CD4-positive, alpha-beta memory T cell (primary cell): ENCODE results near the gene RMRP. TPM values are rescaled to one million over a fixed set of nuclear protein-coding genes. Genes with fewer than 3 reads are reported as not detected.
A peak's percentile ranks its signal among the peaks of the same experiment; 100 is the strongest.

Experiments
- CTCF ChIA-PET: fragments of 350-600 bp; sonication (Branson Sonifier 250); formaldehyde crosslinking; loops from one replicate; lab custom pipeline; 2021; ENCODE audit warnings: inconsistent platforms; ENCODE audit not compliant: partially characterized antibody; lab: Charles Lee
- POLR2A ChIA-PET: fragments of 350-600 bp; sonication (Branson Sonifier 250); formaldehyde crosslinking; loops from one replicate; lab custom pipeline; 2021; ENCODE audit not compliant: partially characterized antibody; lab: Charles Lee
- DNase-seq, 5 donors: peaks; one replicate each; pipeline versions ENCODE4 v3.0.0 to v3.0.0-alpha.2; 2020 to 2022; ENCODE audit warnings: mixed read lengths in 1 of 5
- H3K27ac ChIP-seq: one replicate; pipeline ENCODE4 v1.7.0; 2013; ENCODE audit warnings: low read depth, low read length
- H3K27me3 ChIP-seq: 2 replicates; pipeline ENCODE4 v1.7.0; 2013; ENCODE audit warnings: mild to moderate bottlenecking, low read length, moderate library complexity; ENCODE audit not compliant: insufficient read depth
- H3K36me3 ChIP-seq: 2 replicates; pipeline ENCODE4 v1.7.0; 2013; ENCODE audit warnings: mild to moderate bottlenecking, low read length, moderate library complexity; ENCODE audit not compliant: insufficient read depth
- H3K4me1 ChIP-seq: 2 replicates; pipeline ENCODE4 v1.7.0; 2013; ENCODE audit warnings: mild to moderate bottlenecking, low read length, moderate library complexity; ENCODE audit not compliant: insufficient read depth
- H3K4me3 ChIP-seq, 2 donors: one replicate each; pipeline ENCODE4 v1.7.0; 2013; ENCODE audit warnings: low read length in 2 of 2, mild to moderate bottlenecking in 1 of 2
- H3K9me3 ChIP-seq, 2 donors: one replicate each; pipeline ENCODE4 v1.7.0; 2013; ENCODE audit warnings: low read length in 2 of 2, control low read depth in 1 of 2; ENCODE audit not compliant: control insufficient read depth in 1 of 2
- H3K27ac Mint-ChIP-seq, 7 donors: one replicate each; pipeline ENCODE4 v1.8.0; 2020 to 2021; ENCODE audit warnings: mixed read lengths in 7 of 7, mild to moderate bottlenecking in 6 of 7, inconsistent platforms in 3 of 7, moderate library complexity in 3 of 7
- H3K27me3 Mint-ChIP-seq, 2 donors: one replicate each; pipeline ENCODE4 v1.8.0; 2020 to 2021; ENCODE audit warnings: mixed read lengths in 2 of 2
- H3K36me3 Mint-ChIP-seq, 2 donors: one replicate each; pipeline ENCODE4 v1.8.0; 2020 to 2021; ENCODE audit warnings: mixed read lengths in 2 of 2, inconsistent platforms in 1 of 2, mild to moderate bottlenecking in 1 of 2
- H3K4me1 Mint-ChIP-seq, 4 donors: one replicate each; pipeline ENCODE4 v1.8.0; 2020 to 2021; ENCODE audit warnings: mixed read lengths in 4 of 4, mild to moderate bottlenecking in 1 of 4
- H3K4me3 Mint-ChIP-seq, 8 donors: one replicate each; pipeline ENCODE4 v1.8.0; 2020 to 2021; ENCODE audit warnings: mixed read lengths in 8 of 8, mild to moderate bottlenecking in 7 of 8, moderate library complexity in 6 of 8, inconsistent platforms in 3 of 8
- H3K9me3 Mint-ChIP-seq, 8 donors: one replicate each; pipeline ENCODE4 v1.8.0; 2020 to 2021; ENCODE audit warnings: mixed read lengths in 8 of 8, mild to moderate bottlenecking in 5 of 8, inconsistent platforms in 3 of 8, moderate library complexity in 1 of 8
- intact Hi-C: fragments of 100-400 bp; cut with micrococcal nuclease; formaldehyde crosslinking; loops from one replicate; pipeline ENCODE4 v1.15.1; 2023
- polyA plus RNA-seq, 2 donors: library from polyadenylated mRNA; unstranded; fragments of 300-500 nt; fragmentation: Illumina TruSeq; gene quantifications; one replicate each; pipeline ENCODE4 v1.2.3, GENCODE V29; 2021
- total RNA-seq, 2 experiments: library from RNA; stranded (reverse); gene quantifications; one replicate each; pipeline ENCODE4 v1.2.3, GENCODE V29; 2021

RMRP gene
- total and polyA plus RNA-seq, 4 experiments from 2014 or later, result 54.3 to 21,585 (median 18,678) TPM; not detected in 1

GRCh38 chr9:35688558-35689541, 31.0 kb upstream of the RMRP start:
- Mint-ChIP-seq H3K27me3 (no peaks in the 10 kb centered on the region), H3K27ac (peak overlapping the region; percentile 42 to 77 (median 75)), H3K4me3 (peak overlapping the region; percentile 34 to 84 (median 59)), H3K36me3 (no peaks in the 10 kb centered on the region), H3K4me1 (peaks cover 6 to 33% (median 16%) of the 10 kb centered on the region in 4 donors), H3K9me3 (no peaks in the 10 kb centered on the region)
- CTCF ChIA-PET, result interaction anchor here (0.8 to 2.3 kb wide), 6 partner anchors 9 to 77 kb away, joined by 3 to 35 read pairs (median 4); partner anchors contain the start of genes ARHGEF39, CCDC107 and RMRP
- Histone ChIP-seq H3K36me3 (no peaks in the 10 kb centered on the region), H3K9me3 (no peaks in the 10 kb centered on the region), H3K27ac (no peak overlapping the region), H3K27me3 (no peaks in the 10 kb centered on the region), H3K4me3 (no peak overlapping the region), H3K4me1 (peaks cover 6% of the 10 kb centered on the region)
- no peak for DNase-seq
- intact Hi-C loops, result no loop called here
- POLR2A ChIA-PET, result interaction anchor here (0.6 to 12.0 kb wide), 6 partner anchors 9 to 1345 kb away, joined by 3 to 160 read pairs (median 8); partner anchors contain the start of genes ARHGEF39, CCDC107, RMRP and SIT1

- Histone ChIP-seq H3K4me3 (no peak overlapping the region), H3K36me3 (no peaks in the 10 kb centered on the region), H3K9me3 (no peaks in the 10 kb centered on the region), H3K4me1 (peaks cover 6% of the 10 kb centered on the region), H3K27ac (no peak overlapping the region), H3K27me3 (no peaks in the 10 kb centered on the region)
- no peaks in the 10 kb centered on the region for H3K27me3 Mint-ChIP-seq
- intact Hi-C loops, result no loop called here
- no peaks in the 10 kb centered on the region for H3K36me3 Mint-ChIP-seq
- peak overlapping the region in 5 of 7 donors; percentile 32 to 62 (median 55) for H3K27ac Mint-ChIP-seq
- ChIA-PET CTCF (interaction anchor here (0.8 to 2.3 kb wide), 6 partner anchors 9 to 76 kb away, joined by 3 to 35 read pairs (median 4); partner anchors contain the start of genes ARHGEF39, CCDC107 and RMRP), POLR2A (interaction anchor here (0.8 to 12.0 kb wide), 6 partner anchors 9 to 84 kb away, joined by 3 to 160 read pairs (median 8); partner anchors contain the start of genes ARHGEF39, CCDC107, RMRP and SIT1)
- no peak for DNase-seq
- H3K4me3 Mint-ChIP-seq, result no peak overlapping the region
- no peaks in the 10 kb centered on the region for H3K9me3 Mint-ChIP-seq
- H3K4me1 Mint-ChIP-seq, result peaks cover 6 to 33% (median 16%) of the 10 kb centered on the region in 4 donors
These were observed 30.2 kb upstream of the RMRP start for GRCh38 chr9:35687972-35688557.

DNA sequence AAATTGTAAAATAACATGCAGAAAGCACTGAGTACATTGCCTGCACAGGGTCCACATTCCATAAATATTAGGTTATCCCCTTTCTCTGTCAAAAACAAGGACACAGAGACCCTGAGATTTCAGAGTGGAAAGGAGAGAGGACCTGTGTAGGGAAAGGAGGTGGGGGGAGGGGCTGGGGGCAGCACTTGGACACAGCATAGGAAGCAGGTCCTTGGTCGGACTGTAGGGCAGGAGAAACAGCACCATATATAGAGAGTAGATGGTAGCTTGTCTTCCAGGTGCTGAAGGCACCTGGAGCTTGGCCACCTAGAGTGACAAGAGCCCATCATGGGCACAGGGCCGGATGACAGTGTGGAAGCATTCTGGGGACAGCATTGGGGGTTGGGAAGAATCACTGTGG, 29.5 kb upstream of the RMRP start:
- POLR2A ChIA-PET, result interaction anchor here (0.8 to 12.0 kb wide), 4 partner anchors 10 to 83 kb away, joined by 4 to 160 read pairs (median 86); partner anchors contain the start of genes ARHGEF39, CCDC107, RMRP and SIT1
- H3K36me3 Mint-ChIP-seq, result no peaks in the 10 kb centered on the region
- Histone ChIP-seq H3K36me3 (no peaks in the 10 kb centered on the region), H3K27me3 (no peaks in the 10 kb centered on the region), H3K4me1 (peaks cover 6% of the 10 kb centered on the region), H3K27ac (no peak overlapping the region), H3K4me3 (no peak overlapping the region), H3K9me3 (no peaks in the 10 kb centered on the region)
- no peak for DNase-seq
- H3K4me1 Mint-ChIP-seq, result peaks cover 6 to 33% (median 16%) of the 10 kb centered on the region in 4 donors
- CTCF ChIA-PET, result interaction anchor here (1.7 to 2.3 kb wide), 3 partner anchors 10 to 29 kb away, joined by 4 to 35 read pairs (median 6); partner anchors contain the start of genes ARHGEF39, CCDC107 and RMRP
- peak overlapping the region in 6 of 8 donors; percentile 6 to 72 (median 46) for H3K4me3 Mint-ChIP-seq
- peak overlapping the region in 5 of 7 donors; percentile 13 to 73 (median 37) for H3K27ac Mint-ChIP-seq
- no peaks in the 10 kb centered on the region for H3K9me3 Mint-ChIP-seq
- intact Hi-C loops, result no loop called here
- H3K27me3 Mint-ChIP-seq, result no peaks in the 10 kb centered on the region

- no peaks in the 10 kb centered on the region for H3K36me3 ChIP-seq
- H3K9me3 Mint-ChIP-seq, result no peaks in the 10 kb centered on the region
- no peak overlapping the region for H3K4me3 Mint-ChIP-seq
- DNase-seq, result no peak
- H3K27ac ChIP-seq, result no peak overlapping the region
- intact Hi-C loops, result no loop called here
- CTCF ChIA-PET, result interaction anchor here (0.7 to 2.3 kb wide), 5 partner anchors 8 to 78 kb away, joined by 3 to 35 read pairs (median 4); partner anchors contain the start of genes CCDC107 and RMRP
- peaks cover 5% of the 10 kb centered on the region for H3K4me1 ChIP-seq
- no peaks in the 10 kb centered on the region for H3K27me3 Mint-ChIP-seq
- peaks cover 3 to 27% (median 11%) of the 10 kb centered on the region in 4 donors for H3K4me1 Mint-ChIP-seq
- POLR2A ChIA-PET, result interaction anchor here (1.0 to 12.0 kb wide), 3 partner anchors 8 to 38 kb away, joined by 3 to 159 read pairs (median 13); partner anchors contain the start of gene SIT1
- H3K4me3 ChIP-seq, result no peak overlapping the region
- H3K36me3 Mint-ChIP-seq, result no peaks in the 10 kb centered on the region
- peak overlapping the region in 3 of 7 donors; percentile 13 to 48 (median 37) for H3K27ac Mint-ChIP-seq
- no peaks in the 10 kb centered on the region for H3K27me3 ChIP-seq
- no peaks in the 10 kb centered on the region for H3K9me3 ChIP-seq
These were observed 28.7 kb upstream of the RMRP start for GRCh38 chr9:35686222-35687203.

GRCh38 chr9:35685506-35685905, 27.7 kb upstream of the RMRP start:
- ChIA-PET CTCF (interaction anchor here (1.1 to 1.7 kb wide), 2 partner anchors 11 to 28 kb away, joined by 3 to 14 read pairs; partner anchors contain the start of genes CCDC107 and RMRP), POLR2A (no interaction called here)
- intact Hi-C loops, result no loop called here
- Histone ChIP-seq H3K36me3 (no peaks in the 10 kb centered on the region), H3K27ac (no peak overlapping the region), H3K4me1 (no peaks in the 10 kb centered on the region), H3K9me3 (no peaks in the 10 kb centered on the region), H3K27me3 (no peaks in the 10 kb centered on the region), H3K4me3 (no peak overlapping the region)
- Mint-ChIP-seq H3K27ac (peak overlapping the region in 1 of 7 donors; percentile 25), H3K4me3 (no peak overlapping the region), H3K4me1 (peaks cover 0 to 18% (median 8%) of the 10 kb centered on the region in 4 donors), H3K9me3 (no peaks in the 10 kb centered on the region), H3K27me3 (no peaks in the 10 kb centered on the region), H3K36me3 (no peaks in the 10 kb centered on the region)
- no peak for DNase-seq

DNA sequence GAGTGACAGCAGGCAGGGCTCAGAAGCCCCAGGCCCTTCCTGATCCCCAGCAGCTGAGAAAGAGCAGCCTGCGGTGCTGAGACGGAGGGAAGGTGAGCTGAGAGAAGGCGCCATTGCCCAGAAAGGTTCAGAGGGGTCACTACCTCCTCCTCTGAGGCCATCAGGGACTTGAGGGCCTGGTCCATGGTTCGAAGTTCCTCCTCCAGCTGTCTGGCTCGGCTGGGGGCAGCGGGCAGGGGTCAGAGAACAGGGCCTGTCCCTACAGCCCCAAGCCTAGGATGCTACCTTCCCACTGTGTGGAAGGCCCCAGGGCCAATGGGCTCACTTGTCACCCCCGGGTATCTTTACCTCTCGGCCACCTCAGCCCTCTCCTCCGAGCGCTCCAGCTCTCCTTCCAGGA, 27.1 kb upstream of the RMRP start:
- no peak for DNase-seq
- peaks cover 0 to 18% (median 7%) of the 10 kb centered on the region in 4 donors for H3K4me1 Mint-ChIP-seq

More for the DNA sequence above, 27.1 kb upstream of the RMRP start:
- no peaks in the 10 kb centered on the region for H3K27me3 ChIP-seq
- no peaks in the 10 kb centered on the region for H3K36me3 ChIP-seq
- Mint-ChIP-seq H3K36me3 (no peaks in the 10 kb centered on the region), H3K27ac (no peak overlapping the region), H3K27me3 (no peaks in the 10 kb centered on the region), H3K9me3 (no peaks in the 10 kb centered on the region), H3K4me3 (no peak overlapping the region)
- no peaks in the 10 kb centered on the region for H3K4me1 ChIP-seq
- ChIA-PET CTCF (interaction anchor here (1.1 to 2.9 kb wide), 2 partner anchors 11 to 27 kb away, joined by 3 to 24 read pairs; partner anchors contain the start of genes CCDC107 and RMRP), POLR2A (interaction anchor here (1.2 kb wide), 1 partner anchor 7 kb away, joined by 3 read pairs; no protein-coding TSS in a partner anchor)
- intact Hi-C loops, result no loop called here
- H3K9me3 ChIP-seq, result no peaks in the 10 kb centered on the region
- H3K4me3 ChIP-seq, result no peak overlapping the region
- no peak overlapping the region for H3K27ac ChIP-seq
